ENCODE measurements around the gene PARP4. TPM values are rescaled to one million over a fixed set of nuclear protein-coding genes. Genes with fewer than 3 reads are reported as not detected.
"Not testable (repeated sequence)": the region's sequence is repeated elsewhere in the genome, so short reads cannot be mapped to it uniquely, and the experiment has no call there.

PARP4 gene
- total and polyA plus RNA-seq, 5 donors = 11.2 to 30.2 (median 25.0) TPM

DNA sequence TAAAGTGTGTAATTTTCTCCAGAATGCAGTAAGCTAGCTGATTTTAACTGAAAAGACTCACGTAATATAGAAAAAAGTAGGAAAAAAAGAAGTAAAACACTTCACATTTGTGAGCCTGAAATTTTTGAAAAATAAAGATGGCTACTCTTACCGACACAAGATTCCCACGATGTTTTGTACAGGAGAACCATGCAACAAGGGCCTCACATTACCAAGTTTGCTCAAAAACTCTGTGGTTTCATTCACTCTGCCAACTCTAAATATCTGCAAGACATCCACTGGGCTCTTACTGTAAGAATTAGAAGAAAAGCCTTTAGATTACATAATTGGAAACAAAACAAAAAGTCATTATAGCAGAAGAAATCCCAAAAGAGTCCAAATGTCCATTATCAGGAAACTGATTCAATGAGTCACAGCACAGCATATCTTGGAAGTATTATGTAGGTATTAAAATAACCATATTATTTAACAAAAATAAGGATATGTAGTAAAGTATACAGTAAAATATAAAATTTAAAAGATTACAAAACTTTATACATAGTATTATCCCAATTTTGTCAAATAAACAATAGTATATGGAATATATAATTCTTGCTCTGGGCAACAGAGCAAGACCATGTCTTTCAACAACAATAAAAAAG lies 26.4 kb downstream of the PARP4 start:
- intact Hi-C loops (cut with DNase I); H3K27me3 ChIP-seq (ENCODE audit: control insufficient read depth, insufficient read depth); H3K9me3 ChIP-seq (ENCODE audit: control insufficient read depth, low read length); H3K4me1 ChIP-seq (ENCODE audit: control insufficient read depth, insufficient read depth, low read length); DNase-seq; H3K4me3 ChIP-seq (ENCODE audit: low read length); H3K27ac ChIP-seq (ENCODE audit: low read length): not testable (repeated sequence)
- WGBS = 77% methylated on average over 3 of the region's 3 CpGs
- peak in 1 of 2 donors; percentile 67 for ATAC-seq

DNA sequence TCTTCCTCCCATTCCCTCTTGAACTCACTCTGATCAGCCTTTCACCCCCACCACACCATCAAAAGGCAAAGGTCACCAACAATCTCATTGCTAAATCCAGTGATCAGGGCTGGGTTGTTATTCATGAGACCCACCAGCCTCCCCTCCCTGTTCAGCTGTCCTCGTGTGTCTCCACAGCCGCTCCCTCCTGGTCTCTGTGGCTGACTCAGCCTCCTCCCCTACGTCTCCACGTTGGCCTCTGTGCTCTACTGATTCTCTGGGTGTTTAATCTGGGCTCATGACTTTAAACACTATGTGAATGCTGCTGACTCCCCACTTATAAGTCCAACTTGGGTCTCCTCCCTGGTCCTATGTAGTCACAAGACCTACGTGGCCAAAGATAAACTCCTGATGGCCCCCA lies 38.9 kb downstream of the PARP4 start:
- intact Hi-C loops (cut with DNase I) = no loop called here
- Histone ChIP-seq H3K4me3 (ENCODE audit: low read length) (no peak overlapping the region), H3K27me3 (ENCODE audit: control insufficient read depth, insufficient read depth) (no peaks in the 10 kb centered on the region), H3K9me3 (ENCODE audit: control insufficient read depth, low read length) (no peaks in the 10 kb centered on the region), H3K4me1 (ENCODE audit: control insufficient read depth, insufficient read depth, low read length) (no peaks in the 10 kb centered on the region), H3K27ac (ENCODE audit: low read length) (no peak overlapping the region)
- WGBS = 77% methylated on average over 5 of the region's 5 CpGs
- ATAC-seq = no peak
- no peak for DNase-seq

- H3K27me3 ChIP-seq (ENCODE audit: control insufficient read depth, insufficient read depth); H3K27ac ChIP-seq (ENCODE audit: low read length); H3K9me3 ChIP-seq (ENCODE audit: control insufficient read depth, low read length); H3K4me3 ChIP-seq (ENCODE audit: low read length); intact Hi-C loops (cut with DNase I); H3K4me1 ChIP-seq (ENCODE audit: control insufficient read depth, insufficient read depth, low read length): not testable (repeated sequence)
- DNase-seq = peak in 1 of 3 donors; percentile 56
- ATAC-seq = peak in 1 of 2 donors; percentile 68
- 67% methylated on average over 5 of the region's 5 CpGs for WGBS
Observed at GRCh38 chr13:24472129-24472528, 40.4 kb downstream of the PARP4 start.

- no peak overlapping the region for H3K27ac ChIP-seq (ENCODE audit: low read length)
- intact Hi-C loops (cut with DNase I) = no loop called here
- H3K9me3 ChIP-seq (ENCODE audit: control insufficient read depth, low read length) = no peaks in the 10 kb centered on the region
- H3K4me1 ChIP-seq (ENCODE audit: control insufficient read depth, insufficient read depth, low read length) = no peaks in the 10 kb centered on the region
- no peak overlapping the region for H3K4me3 ChIP-seq (ENCODE audit: low read length)
- H3K27me3 ChIP-seq (ENCODE audit: control insufficient read depth, insufficient read depth) = no peaks in the 10 kb centered on the region
- DNase-seq (no peak), ATAC-seq (no peak)
- 68% methylated on average over 2 of the region's 2 CpGs for WGBS
Observed at GRCh38 chr13:24463078-24463477, 49.5 kb downstream of the PARP4 start.

DNA sequence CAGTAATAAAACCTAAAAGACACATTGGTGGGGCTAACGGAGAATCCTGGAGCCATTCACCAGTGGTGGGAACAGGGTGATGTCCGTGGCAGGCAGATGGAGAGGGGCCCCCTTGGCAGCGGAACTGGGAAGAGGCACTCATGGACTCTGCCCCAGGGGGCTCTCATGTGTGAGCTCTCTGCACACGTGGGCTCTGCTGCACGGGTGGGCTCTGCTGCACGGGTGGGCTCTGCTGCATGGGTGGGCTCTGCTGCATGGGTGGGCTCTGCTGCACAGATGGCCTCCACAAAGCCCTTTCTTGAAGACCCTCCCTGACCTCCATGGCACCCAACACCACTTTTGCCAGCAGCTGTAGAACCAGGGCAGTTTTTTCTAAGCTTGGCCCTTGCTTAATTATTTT lies 52.3 kb downstream of the PARP4 start:
- Histone ChIP-seq H3K27ac (ENCODE audit: low read length) (no peak overlapping the region), H3K4me1 (ENCODE audit: control insufficient read depth, insufficient read depth, low read length) (no peaks in the 10 kb centered on the region), H3K27me3 (ENCODE audit: control insufficient read depth, insufficient read depth) (no peaks in the 10 kb centered on the region), H3K9me3 (ENCODE audit: control insufficient read depth, low read length) (no peaks in the 10 kb centered on the region), H3K4me3 (ENCODE audit: low read length) (no peak overlapping the region)
- WGBS = 69% methylated on average over 6 of the region's 6 CpGs
- intact Hi-C loops (cut with DNase I) = no loop called here
- no peak for DNase-seq
- no peak for ATAC-seq

- 84% methylated on average over 3 of the region's 3 CpGs for WGBS
- Histone ChIP-seq H3K27ac (ENCODE audit: low read length) (no peak overlapping the region), H3K4me1 (ENCODE audit: control insufficient read depth, insufficient read depth, low read length) (no peaks in the 10 kb centered on the region), H3K4me3 (ENCODE audit: low read length) (no peak overlapping the region), H3K27me3 (ENCODE audit: control insufficient read depth, insufficient read depth) (no peaks in the 10 kb centered on the region), H3K9me3 (ENCODE audit: control insufficient read depth, low read length) (no peaks in the 10 kb centered on the region)
- DNase-seq (no peak), ATAC-seq (no peak)
- intact Hi-C loops (cut with DNase I) = no loop called here
Observed at GRCh38 chr13:24459726-24460125, 52.9 kb downstream of the PARP4 start.

GRCh38 chr13:24459234-24459633 lies 53.3 kb downstream of the PARP4 start:
- no peak for ATAC-seq
- Histone ChIP-seq H3K27ac (ENCODE audit: low read length) (no peak overlapping the region), H3K4me3 (ENCODE audit: low read length) (no peak overlapping the region), H3K9me3 (ENCODE audit: control insufficient read depth, low read length) (no peaks in the 10 kb centered on the region), H3K27me3 (ENCODE audit: control insufficient read depth, insufficient read depth) (no peaks in the 10 kb centered on the region), H3K4me1 (ENCODE audit: control insufficient read depth, insufficient read depth, low read length) (no peaks in the 10 kb centered on the region)
- intact Hi-C loops (cut with DNase I) = no loop called here
- DNase-seq = no peak
- 35% methylated on average over 2 of the region's 2 CpGs for WGBS

GRCh38 chr13:24458736-24459135 lies 53.8 kb downstream of the PARP4 start:
- Histone ChIP-seq H3K27ac (ENCODE audit: low read length) (no peak overlapping the region), H3K4me1 (ENCODE audit: control insufficient read depth, insufficient read depth, low read length) (no peaks in the 10 kb centered on the region), H3K9me3 (ENCODE audit: control insufficient read depth, low read length) (no peaks in the 10 kb centered on the region), H3K4me3 (ENCODE audit: low read length) (no peak overlapping the region), H3K27me3 (ENCODE audit: control insufficient read depth, insufficient read depth) (no peaks in the 10 kb centered on the region)
- DNase-seq (no peak), ATAC-seq (no peak)
- intact Hi-C loops (cut with DNase I) = no loop called here
- 66% methylated on average over 4 of the region's 4 CpGs for WGBS

- 92% methylated on average over 8 of the region's 8 CpGs for WGBS
- no peak overlapping the region for H3K4me3 ChIP-seq (ENCODE audit: low read length)
- H3K27me3 ChIP-seq (ENCODE audit: control insufficient read depth, insufficient read depth) = no peaks in the 10 kb centered on the region
- no peak for DNase-seq
- no peak overlapping the region for H3K27ac ChIP-seq (ENCODE audit: low read length)
- intact Hi-C loops (cut with DNase I) = no loop called here
- no peak for ATAC-seq
- no peaks in the 10 kb centered on the region for H3K4me1 ChIP-seq (ENCODE audit: control insufficient read depth, insufficient read depth, low read length)
- H3K9me3 ChIP-seq (ENCODE audit: control insufficient read depth, low read length) = no peaks in the 10 kb centered on the region
Observed at GRCh38 chr13:24456396-24456795, 56.2 kb downstream of the PARP4 start.

DNA sequence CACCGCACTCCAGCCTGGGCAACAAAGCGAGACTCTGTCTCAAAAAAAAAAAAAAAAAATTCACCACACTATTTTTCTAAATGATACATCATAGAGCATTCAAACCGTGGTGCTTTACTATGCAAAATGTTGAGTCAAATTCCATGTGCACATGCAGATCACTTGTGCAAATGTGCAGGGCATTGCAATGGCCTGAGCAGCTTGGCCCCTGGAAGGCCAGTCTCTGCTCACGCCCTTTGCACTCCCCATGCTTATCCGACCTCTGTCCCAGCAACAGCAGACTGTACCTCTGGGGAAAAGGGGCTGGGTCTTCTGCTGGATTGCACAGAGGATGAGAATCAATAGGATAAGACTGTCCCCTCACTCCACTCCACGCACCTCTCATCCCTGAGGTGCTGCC lies 58.5 kb downstream of the PARP4 start:
- no peaks in the 10 kb centered on the region for H3K4me1 ChIP-seq (ENCODE audit: control insufficient read depth, insufficient read depth, low read length)
- H3K27me3 ChIP-seq (ENCODE audit: control insufficient read depth, insufficient read depth) = no peaks in the 10 kb centered on the region
- ATAC-seq (no peak), DNase-seq (no peak)
- no peaks in the 10 kb centered on the region for H3K9me3 ChIP-seq (ENCODE audit: control insufficient read depth, low read length)
- WGBS = 92% methylated on average over 6 of the region's 6 CpGs
- no peak overlapping the region for H3K27ac ChIP-seq (ENCODE audit: low read length)
- intact Hi-C loops (cut with DNase I) = no loop called here
- no peak overlapping the region for H3K4me3 ChIP-seq (ENCODE audit: low read length)

GRCh38 chr13:24452044-24452443 lies 60.5 kb downstream of the PARP4 start:
- ATAC-seq = no peak
- 95% methylated on average over 9 of the region's 9 CpGs for WGBS
- no peaks in the 10 kb centered on the region for H3K27me3 ChIP-seq (ENCODE audit: control insufficient read depth, insufficient read depth)
- intact Hi-C loops (cut with DNase I) = no loop called here
- DNase-seq = peak in 1 of 3 donors; percentile 46
- no peak overlapping the region for H3K27ac ChIP-seq (ENCODE audit: low read length)
- H3K4me1 ChIP-seq (ENCODE audit: control insufficient read depth, insufficient read depth, low read length) = no peaks in the 10 kb centered on the region
- H3K9me3 ChIP-seq (ENCODE audit: control insufficient read depth, low read length) = no peaks in the 10 kb centered on the region
- no peak overlapping the region for H3K4me3 ChIP-seq (ENCODE audit: low read length)

DNA sequence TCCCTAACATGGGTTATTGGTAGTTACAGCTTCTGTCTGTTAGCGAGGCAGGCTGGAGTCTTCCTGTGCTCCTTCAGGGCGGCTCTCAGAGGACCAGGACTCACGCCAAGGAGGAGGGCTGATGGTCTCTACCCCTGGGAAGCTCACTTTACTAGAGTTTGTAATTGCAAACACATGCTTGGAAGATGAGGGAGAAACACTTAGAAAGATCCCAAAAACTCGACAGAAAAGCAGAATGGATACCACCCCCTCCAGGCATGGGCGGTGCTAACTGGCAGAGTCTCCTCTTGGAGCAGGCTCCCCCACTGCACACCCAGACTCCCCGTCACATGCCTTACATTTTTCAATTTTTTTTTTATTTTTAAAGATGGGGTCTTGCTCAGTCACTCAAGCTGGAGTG lies 62.0 kb downstream of the PARP4 start:
- intact Hi-C loops (cut with DNase I) = no loop called here
- 67% methylated on average over 6 of the region's 6 CpGs for WGBS
- Histone ChIP-seq H3K4me1 (ENCODE audit: control insufficient read depth, insufficient read depth, low read length) (no peaks in the 10 kb centered on the region), H3K27ac (ENCODE audit: low read length) (no peak overlapping the region), H3K4me3 (ENCODE audit: low read length) (no peak overlapping the region), H3K27me3 (ENCODE audit: control insufficient read depth, insufficient read depth) (no peaks in the 10 kb centered on the region), H3K9me3 (ENCODE audit: control insufficient read depth, low read length) (no peaks in the 10 kb centered on the region)
- peak; percentile 27 to 78 (median 67) for DNase-seq
- peak in 1 of 2 donors; percentile 61 for ATAC-seq

Measured in right cardiac atrium (tissue), 5 donors.